Stimulated activated CD8-positive, alpha-beta memory T cell treated with anti-CD3 and anti-CD28 coated beads, Interleukin-7, amount 100 ng/mL, for 1 hour (primary cell): ENCODE measurements around the gene TP53TG3F.
"Not testable (repeated sequence)": the region's sequence is repeated elsewhere in the genome, so short reads cannot be mapped to it uniquely, and the experiment has no call there.

Experiments used
- DNase-seq, 2 donors: peaks; one replicate each; pipeline ENCODE4 v3.0.0-alpha.2; 2020; ENCODE audit warnings: low read depth in 2 of 2

Gene TP53TG3F, protein sequence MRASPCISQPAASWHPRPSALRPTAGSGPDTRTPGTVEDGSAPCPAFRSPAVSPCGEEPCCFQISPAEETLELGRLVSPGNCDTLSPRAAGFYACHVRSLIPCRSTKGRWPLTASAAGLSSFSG

DNA sequence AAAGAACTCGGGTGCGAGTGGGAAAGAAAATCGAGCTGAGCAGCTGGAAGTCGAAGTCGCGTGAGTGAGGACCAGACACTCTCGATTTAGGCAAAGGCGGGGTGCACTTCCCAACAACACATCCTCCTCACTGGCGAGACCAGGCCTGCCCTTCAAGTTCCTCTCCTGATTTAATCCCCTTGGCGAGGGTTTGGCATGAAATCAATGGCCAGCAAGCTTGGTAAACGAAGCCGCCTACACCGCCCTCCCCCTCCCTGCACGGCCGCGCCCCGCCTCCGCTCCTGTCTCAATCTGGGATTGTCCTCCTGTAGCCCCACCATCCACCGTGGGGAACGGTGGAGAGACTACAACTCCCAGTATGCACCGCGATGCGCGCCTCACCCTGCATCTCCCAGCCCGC lies at the start of gene TP53TG3F:
TSS of gene TP53TG3F (plus strand) at position 301 of the 400 bp plus-strand sequence. CDS start at position 369, 68 bp downstream.
- DNase-seq: not testable (repeated sequence)

DNA sequence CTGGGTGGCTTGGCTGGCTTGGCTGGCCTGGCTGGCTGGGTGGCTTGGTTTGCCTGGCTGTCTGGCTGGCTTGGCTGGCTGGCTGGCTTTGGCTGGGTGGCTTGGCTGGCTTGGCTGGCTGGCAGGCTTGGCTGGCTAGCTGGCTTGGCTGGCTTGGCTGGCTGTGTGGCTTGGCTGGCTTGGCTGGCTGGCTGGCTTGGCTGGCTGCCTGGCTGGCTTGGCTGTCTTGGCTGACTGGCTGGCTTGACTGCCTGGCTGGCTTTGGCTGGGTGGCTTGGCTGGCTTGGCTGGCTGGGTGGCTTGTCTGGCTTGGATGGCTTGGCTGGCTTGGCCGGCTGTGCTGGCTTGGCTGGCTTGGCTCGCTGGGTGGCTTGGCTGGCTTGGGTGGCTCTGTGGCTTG lies 32.2 kb downstream of the TP53TG3F start:
- not testable (repeated sequence) for DNase-seq

DNA sequence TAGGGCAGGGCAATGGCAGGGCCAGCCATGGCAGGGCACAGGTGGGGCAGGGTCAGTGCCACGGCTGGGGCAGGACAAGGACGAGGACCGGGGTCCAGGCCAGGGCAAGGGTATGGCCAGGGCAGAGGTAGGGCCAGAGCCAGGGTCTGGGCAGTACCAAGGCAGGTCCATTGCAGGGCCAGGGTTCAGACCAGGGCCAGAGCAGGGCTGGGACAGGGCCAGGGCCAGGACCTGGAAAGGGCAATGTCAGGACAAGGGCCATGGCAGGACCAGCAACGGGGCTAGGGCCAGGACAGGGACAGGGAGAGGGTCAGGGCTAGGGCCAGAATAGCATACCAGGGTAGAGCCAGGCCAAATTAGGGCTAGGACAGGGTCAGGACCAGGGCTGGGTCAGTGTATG lies 47.8 kb downstream of the TP53TG3F start:
- not testable (repeated sequence) for DNase-seq

DNA sequence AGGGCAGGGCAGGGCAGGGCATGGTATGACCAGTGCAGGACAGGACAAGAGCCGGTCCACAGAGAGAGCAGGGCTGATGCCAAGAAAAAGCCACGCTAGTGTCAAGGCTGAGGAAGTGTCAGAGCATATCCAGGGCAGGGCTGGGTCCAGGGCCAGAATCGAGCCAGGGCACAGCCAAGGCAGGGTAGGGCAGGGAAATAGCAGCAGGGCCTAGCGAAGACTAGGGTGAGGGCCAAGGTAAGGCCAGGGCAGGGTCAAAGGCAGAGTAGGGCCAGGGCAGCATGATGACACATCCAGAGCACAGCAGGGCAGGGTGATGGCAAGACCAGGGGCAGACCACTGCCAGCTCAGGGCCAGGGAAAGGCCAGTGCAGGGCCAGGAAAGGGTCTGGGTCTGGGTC lies 49.7 kb downstream of the TP53TG3F start:
- DNase-seq: not testable (repeated sequence)

DNA sequence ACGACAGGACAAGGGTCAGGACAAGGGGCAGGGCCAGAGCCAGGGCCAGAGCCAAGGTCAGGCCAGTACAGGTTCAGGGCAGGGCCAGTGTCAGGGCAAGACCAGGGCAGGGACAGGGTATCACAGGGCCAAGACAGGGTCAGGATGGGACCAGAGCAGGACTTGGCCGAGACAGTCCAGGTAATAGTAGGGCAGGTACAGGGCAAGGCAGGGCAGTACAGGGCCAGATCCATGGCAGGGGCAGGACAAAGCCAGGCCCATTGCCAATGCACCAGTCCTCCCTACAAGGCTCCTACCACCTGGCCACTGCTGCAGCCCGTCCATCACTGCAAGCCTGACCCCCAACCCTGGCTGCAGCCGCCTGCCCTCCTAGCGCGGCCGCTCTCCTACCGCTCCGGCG lies 50.5 kb downstream of the TP53TG3F start:
- not testable (repeated sequence) for DNase-seq
